Nucleus accumbens (tissue), 56 donors: ENCODE results near the gene PCNX1.
A peak's percentile ranks its signal among the peaks of the same experiment; 100 is the strongest.

ENCODE experiments used
- DNase-seq, 56 donors: peaks; one replicate each; lab custom pipeline; 2025; lab: John Stamatoyannopoulos, UW

Gene PCNX1

DNA sequence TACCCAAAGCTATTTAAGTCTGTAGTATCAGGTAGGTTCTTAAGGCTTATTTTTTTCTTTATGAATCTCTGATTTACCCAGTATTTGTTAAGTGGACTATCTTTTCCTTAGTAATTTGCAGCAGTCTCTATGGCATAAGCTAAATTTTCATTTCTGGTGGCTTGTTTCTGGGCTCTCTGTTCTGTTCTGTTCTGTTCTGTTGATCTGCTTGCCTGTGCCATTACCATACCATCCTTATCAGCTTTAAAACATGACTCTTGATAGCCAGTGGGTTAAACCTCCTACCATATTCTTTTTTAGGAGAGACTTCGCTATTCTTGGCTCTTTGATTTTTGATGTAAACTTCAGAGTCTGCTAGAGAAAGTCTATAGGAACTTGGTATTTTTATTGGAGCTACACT lies 46.8 kb downstream of the PCNX1 start:
- no peak for DNase-seq

DNA sequence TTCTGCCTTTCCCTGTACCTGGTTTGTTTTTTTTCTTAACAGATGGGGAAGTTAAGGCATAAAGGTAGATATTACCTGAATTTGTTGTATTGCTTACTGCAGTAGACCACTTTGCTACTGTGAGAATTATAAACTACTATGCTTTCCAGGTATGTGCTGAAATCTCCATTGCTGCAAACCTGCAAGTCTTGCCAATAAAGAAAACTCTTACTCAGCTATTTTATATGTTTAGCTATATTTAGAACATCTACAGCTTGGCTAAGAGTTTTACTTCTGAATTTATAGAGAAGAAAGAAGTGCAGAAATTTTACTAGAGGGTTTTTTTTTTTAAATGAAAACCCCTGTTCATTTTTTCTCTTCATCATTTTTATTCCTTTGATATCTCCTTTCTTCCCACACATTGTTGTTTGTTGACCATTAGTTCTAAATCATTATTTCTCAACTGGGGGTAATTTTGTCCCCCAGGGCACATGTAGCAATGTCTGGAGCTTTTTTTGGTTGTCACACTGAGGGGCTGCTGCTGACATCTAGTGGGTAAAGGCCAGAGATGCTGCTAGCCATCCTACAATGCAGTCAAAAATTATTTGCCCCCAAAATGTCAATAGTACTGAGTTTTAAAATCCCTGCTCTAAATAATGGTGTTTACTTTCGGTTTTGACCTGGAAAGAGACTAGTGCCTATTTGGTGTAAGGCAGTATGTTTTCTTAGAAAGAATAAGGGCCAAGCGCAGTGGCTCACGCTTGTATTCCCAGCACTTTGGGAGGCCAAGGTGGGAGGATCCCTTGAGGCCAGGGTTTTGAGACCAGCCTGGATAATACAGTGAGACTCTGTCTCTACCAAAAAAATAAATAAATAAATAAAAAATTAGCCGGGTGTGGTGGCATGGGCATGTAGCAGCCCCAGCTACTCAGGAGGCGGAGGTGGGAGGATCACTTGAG lies 48.6 kb downstream of the PCNX1 start:
- DNase-seq: peak in 3 of 56 donors; percentile 11 to 28 (median 12)

- no peak for DNase-seq
Observed at GRCh38 chr14:70956511-70956910, 49.3 kb downstream of the PCNX1 start.

DNA sequence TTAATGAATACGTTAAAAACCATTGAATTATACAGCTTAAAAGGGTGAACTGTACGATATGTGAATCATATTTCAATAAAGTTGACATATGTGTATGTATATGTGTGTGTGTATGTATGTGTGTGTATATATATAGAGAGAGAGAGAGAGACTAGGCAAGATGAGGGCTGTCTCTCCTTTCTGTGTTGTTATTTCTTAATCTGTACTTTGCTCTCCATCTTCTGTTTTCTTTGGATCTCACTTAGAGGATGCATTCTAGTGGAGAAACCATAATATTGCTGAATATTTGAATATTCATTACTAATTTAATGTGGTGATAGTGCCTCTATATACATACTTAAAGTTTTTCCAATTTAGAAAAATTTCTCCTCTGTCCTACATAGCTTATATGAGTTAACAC lies 50.5 kb downstream of the PCNX1 start:
- no peak for DNase-seq

GRCh38 chr14:70962935-70963334 lies 55.7 kb downstream of the PCNX1 start:
- DNase-seq: no peak

GRCh38 chr14:70964492-70964891 lies 57.2 kb downstream of the PCNX1 start:
- no peak for DNase-seq

- DNase-seq: no peak
Observed at GRCh38 chr14:70971560-70971959, 64.3 kb downstream of the PCNX1 start.

GRCh38 chr14:70972107-70972976 lies 65.1 kb downstream of the PCNX1 start:
- peak in 51 of 56 donors; percentile 12 to 93 (median 58) for DNase-seq

DNA sequence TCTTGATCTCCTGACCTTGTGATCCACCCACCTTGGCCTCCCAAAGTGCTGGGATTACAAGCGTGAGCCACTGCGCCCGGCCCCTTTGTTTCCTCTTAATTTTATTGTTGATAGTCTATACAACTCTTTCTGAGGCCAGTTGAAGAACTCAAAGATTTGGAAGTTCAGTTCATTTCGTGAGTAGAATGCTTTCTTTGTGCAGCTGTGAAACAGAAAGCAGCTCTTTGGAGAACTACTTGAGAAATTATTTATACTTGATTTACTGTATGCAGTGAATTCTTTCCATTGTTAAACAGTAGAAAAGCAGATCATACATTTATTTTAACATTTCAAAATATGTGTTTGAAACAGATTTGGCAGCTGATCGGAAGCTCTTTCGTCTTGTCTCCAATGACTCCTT lies 69.3 kb downstream of the PCNX1 start:
- no peak for DNase-seq

- DNase-seq: no peak
Observed at GRCh38 chr14:70981000-70981952, 74.0 kb downstream of the PCNX1 start.

GRCh38 chr14:70982200-70982599 lies 74.9 kb downstream of the PCNX1 start:
- no peak for DNase-seq

- no peak for DNase-seq
Observed at GRCh38 chr14:70987041-70987440, 79.8 kb downstream of the PCNX1 start.

- DNase-seq: no peak
Observed at GRCh38 chr14:70988452-70988851, 81.2 kb downstream of the PCNX1 start.

DNA sequence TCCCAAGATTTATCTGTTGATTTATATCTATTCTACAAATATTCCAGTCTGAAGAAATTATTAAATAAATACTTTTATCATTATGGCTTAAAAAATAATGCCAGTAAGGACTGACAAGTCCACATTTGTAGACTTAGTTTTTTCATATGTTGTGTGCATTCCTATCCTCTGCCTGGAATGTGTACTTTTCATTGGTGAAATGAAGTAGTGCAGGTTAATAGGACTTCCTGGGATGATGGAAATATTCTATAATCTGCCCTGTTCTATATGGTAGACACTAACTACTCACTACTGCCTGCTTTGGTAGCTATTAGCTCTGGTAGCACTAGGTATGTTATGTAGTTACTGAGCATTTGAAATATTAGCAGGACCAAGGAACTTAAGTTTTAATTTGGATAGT lies 86.7 kb downstream of the PCNX1 start:
- no peak for DNase-seq

DNA sequence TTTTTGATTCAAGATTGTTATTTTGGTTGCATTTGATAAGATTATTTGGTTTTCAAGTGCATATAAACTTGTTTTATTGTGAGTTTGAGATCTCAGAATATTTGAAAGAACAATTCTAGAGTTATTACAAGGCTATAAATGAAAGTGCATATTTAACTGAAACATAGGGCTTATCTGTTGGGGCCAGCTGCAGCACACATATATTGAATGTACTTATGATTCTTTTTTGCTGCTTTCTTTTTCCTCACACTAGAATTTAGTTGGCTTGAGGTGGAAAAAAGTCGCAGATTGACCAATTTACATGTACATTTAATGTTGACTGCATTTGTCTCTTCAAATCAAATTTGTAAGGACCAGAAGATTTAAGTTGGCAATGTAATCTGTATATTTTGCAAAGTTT lies 88.0 kb downstream of the PCNX1 start:
- no peak for DNase-seq

DNA sequence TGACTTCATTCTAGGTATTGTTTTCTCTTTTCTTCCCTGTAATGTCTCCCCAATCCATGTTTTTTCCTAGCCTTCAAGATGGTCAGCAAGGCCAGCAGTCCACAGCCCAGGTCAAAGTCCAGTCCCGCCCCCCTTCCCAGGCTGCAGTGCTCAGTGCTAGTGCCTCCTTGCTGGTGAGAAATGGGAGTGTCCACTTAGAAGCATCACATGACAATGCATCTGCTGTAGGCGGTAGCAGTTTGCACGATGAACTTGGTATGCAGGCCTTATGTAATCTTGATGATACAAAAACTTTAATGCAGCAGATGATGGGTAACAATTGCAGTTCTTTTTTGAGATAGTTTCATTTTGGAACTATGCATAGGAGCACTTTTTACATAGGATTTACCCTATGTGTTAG lies 88.4 kb downstream of the PCNX1 start:
- DNase-seq: no peak

DNA sequence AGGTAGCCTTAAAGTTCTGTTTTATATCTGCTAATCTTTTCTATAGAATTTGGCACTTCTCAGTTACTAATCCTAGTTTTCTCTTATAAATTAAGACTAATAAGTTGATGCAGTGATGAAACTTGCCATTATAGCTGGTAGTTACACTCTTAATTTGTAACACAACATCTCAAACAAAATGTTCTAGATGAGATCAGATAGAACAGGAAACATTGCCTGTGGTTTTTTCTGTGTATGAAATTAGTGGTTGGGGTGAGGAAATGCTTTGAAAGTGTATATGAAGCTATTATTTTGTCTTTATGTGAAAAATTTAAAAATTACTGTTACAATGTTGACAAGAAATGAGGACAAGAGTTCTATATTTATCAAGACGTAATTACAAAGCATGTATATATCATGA lies 91.9 kb downstream of the PCNX1 start:
- DNase-seq: no peak

DNA sequence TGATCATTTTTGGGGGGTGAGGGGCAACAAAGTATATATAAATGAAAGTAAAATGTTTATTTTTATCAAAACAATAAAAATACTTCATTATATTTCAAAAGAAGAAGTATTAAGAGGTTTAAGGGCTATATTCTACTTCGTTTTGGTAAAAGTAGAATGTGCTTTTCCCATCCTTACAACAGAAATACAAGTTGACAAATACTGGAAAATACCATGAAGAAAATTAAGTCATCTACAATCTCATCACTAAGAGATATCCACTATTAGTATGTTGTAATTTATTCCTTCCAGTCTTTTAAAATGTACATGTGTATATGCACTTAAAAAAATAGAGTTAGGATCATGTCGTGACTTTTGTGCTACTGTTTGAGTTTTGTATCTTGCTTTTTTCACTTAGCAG lies 92.8 kb downstream of the PCNX1 start:
- no peak for DNase-seq

GRCh38 chr14:71001742-71002141 lies 94.5 kb downstream of the PCNX1 start:
- no peak for DNase-seq

DNA sequence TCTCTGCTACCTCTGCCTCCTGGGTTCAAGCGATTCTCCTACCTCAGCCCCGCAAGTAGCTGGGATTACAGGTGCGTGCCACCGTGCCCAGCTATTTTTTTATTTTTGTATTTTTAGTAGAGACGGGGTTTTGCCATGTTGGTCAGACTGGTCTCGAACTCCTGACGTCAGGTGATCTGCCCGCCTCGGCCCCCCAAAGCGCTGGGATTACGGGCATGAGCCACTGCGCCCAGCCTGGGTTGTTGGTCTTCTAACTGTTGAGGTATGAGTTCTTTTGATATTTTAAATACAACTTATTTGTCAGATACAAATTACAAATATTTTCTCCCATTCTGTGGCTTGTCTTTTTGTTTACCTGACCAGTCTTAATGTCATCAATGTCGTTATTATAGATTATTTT lies 95.9 kb downstream of the PCNX1 start:
- no peak for DNase-seq
